Activated T-helper 1 cell treated with anti-CD3 and anti-CD28 coated beads, Interleukin-12 subunit alpha, Interleukin-12 subunit beta, Interleukin-2, Interleukin-4 antibody, amounts not matched to agents 30 ng/mL and 10 ng/mL and 1 ng/mL, durations not matched to agents 14 hours and 24 hours and 36 hours (primary cell): ENCODE data around the gene CNOT3. TPM values are rescaled to one million over a fixed set of nuclear protein-coding genes. Genes with fewer than 3 reads are reported as not detected.
"Not testable (repeated sequence)": the region's sequence is repeated elsewhere in the genome, so short reads cannot be mapped to it uniquely, and the experiment has no call there.

ENCODE experiments used
- DNase-seq: peaks from one replicate; pipeline ENCODE4 v3.0.0; 2021; ENCODE audit warnings: low spot score
- H3K27ac Mint-ChIP-seq: one replicate; pipeline ENCODE4 v1.8.0; 2021; ENCODE audit warnings: mild to moderate bottlenecking, mixed read lengths
- H3K27me3 Mint-ChIP-seq: one replicate; pipeline ENCODE4 v1.8.0; 2022; ENCODE audit warnings: mild to moderate bottlenecking, moderate library complexity, mixed read lengths; ENCODE audit not compliant: insufficient read depth
- H3K36me3 Mint-ChIP-seq: one replicate; pipeline ENCODE4 v1.8.0; 2021; ENCODE audit warnings: low read depth, mixed read lengths
- H3K4me1 Mint-ChIP-seq: one replicate; pipeline ENCODE4 v1.8.0; 2021; ENCODE audit warnings: low read depth, mixed read lengths
- H3K4me3 Mint-ChIP-seq: one replicate; pipeline ENCODE4 v1.8.0; 2021; ENCODE audit warnings: mild to moderate bottlenecking, moderate library complexity, mixed read lengths
- H3K9me3 Mint-ChIP-seq: one replicate; pipeline ENCODE4 v1.8.0; 2021; ENCODE audit warnings: mixed read lengths
- intact Hi-C: fragments of 100-400 bp; cut with micrococcal nuclease; formaldehyde crosslinking; loops from one replicate; pipeline ENCODE4 v1.15.1; 2024
- total RNA-seq: library from RNA; stranded (reverse); gene quantifications from 2 replicates; pipeline ENCODE4 v1.2.3, GENCODE V29; 2022

Gene CNOT3
- total RNA-seq, 1 donor from 2014 or later = 73.2 TPM

GRCh38 chr19:54189145-54189734 lies 51.7 kb downstream of the CNOT3 start, which contains the start of gene MBOAT7:
Gene MBOAT7, minus strand, starts transcription at chr19:54189580. Its CDS starts 1,072 bp downstream, at chr19:54188508.
- peaks cover 31% of the 10 kb centered on the region for H3K4me1 Mint-ChIP-seq
- peak within 1 kb of the TSS; percentile 100 for H3K27ac Mint-ChIP-seq
- no peaks in the 10 kb centered on the region for H3K27me3 Mint-ChIP-seq
- no peak for DNase-seq
- H3K4me3 Mint-ChIP-seq = peak within 1 kb of the TSS; percentile 97
- intact Hi-C loops = loop anchor here (1.0 kb wide), 2 partner anchors 21 to 928 kb away; partner anchors contain the start of gene PPP1R12C
- peaks cover 34% of the 10 kb centered on the region for H3K36me3 Mint-ChIP-seq
- no peaks in the 10 kb centered on the region for H3K9me3 Mint-ChIP-seq

GRCh38 chr19:54189735-54190502 lies 52.4 kb downstream of the CNOT3 start:
- intact Hi-C loops = loop anchor here (1.0 to 5.0 kb wide), 14 partner anchors 10 to 1464 kb away; partner anchors contain the start of genes CNOT3, FIZ1, LENG1 and LENG8
- Mint-ChIP-seq H3K27me3 (no peaks in the 10 kb centered on the region), H3K4me1 (peaks cover 31% of the 10 kb centered on the region), H3K27ac (peak overlapping the region; percentile 100), H3K9me3 (no peaks in the 10 kb centered on the region), H3K36me3 (peaks cover 36% of the 10 kb centered on the region), H3K4me3 (peak overlapping the region; percentile 94)
- DNase-seq = peak; percentile 100

GRCh38 chr19:54190503-54191010 lies 53.0 kb downstream of the CNOT3 start:
- peaks cover 37% of the 10 kb centered on the region for H3K36me3 Mint-ChIP-seq
- intact Hi-C loops = loop anchor here (1.0 to 5.0 kb wide), 12 partner anchors 10 to 1464 kb away; partner anchors contain the start of genes CNOT3, FIZ1, LENG1 and LENG8

GRCh38 chr19:54191011-54191810 lies 53.6 kb downstream of the CNOT3 start, which contains the start of gene TSEN34:
Gene TSEN34, plus strand, starts transcription at chr19:54191308. Its CDS starts 57 bp downstream, at chr19:54191365.
- peaks cover 39% of the 10 kb centered on the region for H3K36me3 Mint-ChIP-seq

More at GRCh38 chr19:54190503-54191010, 53.0 kb downstream of the CNOT3 start:
- DNase-seq = peak; percentile 100
- Mint-ChIP-seq H3K4me1 (peaks cover 31% of the 10 kb centered on the region), H3K27me3 (no peaks in the 10 kb centered on the region), H3K27ac (peak overlapping the region; percentile 100), H3K4me3 (peak overlapping the region; percentile 94), H3K9me3 (no peaks in the 10 kb centered on the region)

GRCh38 chr19:54191811-54192453 lies 54.4 kb downstream of the CNOT3 start:
- Mint-ChIP-seq H3K4me3 (peak overlapping the region; percentile 94), H3K4me1 (peaks cover 29% of the 10 kb centered on the region), H3K27ac (peak overlapping the region; percentile 83), H3K36me3 (peaks cover 32% of the 10 kb centered on the region), H3K27me3 (no peaks in the 10 kb centered on the region), H3K9me3 (no peaks in the 10 kb centered on the region)
- no peak for DNase-seq
- intact Hi-C loops = loop anchor here (5.0 kb wide), 1 partner anchor 325 kb away; the partner anchor contains the start of gene MYADM

More at GRCh38 chr19:54191011-54191810, 53.6 kb downstream of the CNOT3 start, which contains the start of gene TSEN34:
- intact Hi-C loops = loop anchor here (5.0 kb wide), 1 partner anchor 324 kb away; the partner anchor contains the start of gene MYADM
- H3K27ac Mint-ChIP-seq = peak within 1 kb of the TSS; percentile 100
- no peaks in the 10 kb centered on the region for H3K9me3 Mint-ChIP-seq
- H3K27me3 Mint-ChIP-seq = no peaks in the 10 kb centered on the region
- H3K4me3 Mint-ChIP-seq = peak within 1 kb of the TSS; percentile 94
- peaks cover 31% of the 10 kb centered on the region for H3K4me1 Mint-ChIP-seq
- DNase-seq = peak; percentile 85

GRCh38 chr19:54193011-54193410 lies 55.4 kb downstream of the CNOT3 start:
- no peaks in the 10 kb centered on the region for H3K9me3 Mint-ChIP-seq
- no peaks in the 10 kb centered on the region for H3K27me3 Mint-ChIP-seq
- no peak overlapping the region for H3K27ac Mint-ChIP-seq
- peaks cover 18% of the 10 kb centered on the region for H3K4me1 Mint-ChIP-seq
- H3K36me3 Mint-ChIP-seq = peaks cover 31% of the 10 kb centered on the region
- DNase-seq = no peak
- intact Hi-C loops = loop anchor here (5.0 kb wide), 1 partner anchor 326 kb away; the partner anchor contains the start of gene MYADM
- peak overlapping the region; percentile 66 for H3K4me3 Mint-ChIP-seq

- not testable (repeated sequence) for H3K9me3 Mint-ChIP-seq, H3K4me3 Mint-ChIP-seq, H3K27me3 Mint-ChIP-seq, DNase-seq, H3K27ac Mint-ChIP-seq
- Mint-ChIP-seq H3K36me3 (peaks cover 31% of the 10 kb centered on the region), H3K4me1 (peaks cover 17% of the 10 kb centered on the region)
- intact Hi-C loops = loop anchor here (5.0 kb wide), 1 partner anchor 327 kb away; the partner anchor contains the start of gene MYADM
These were observed 56.9 kb downstream of the CNOT3 start for GRCh38 chr19:54194463-54194862.

- no peaks in the 10 kb centered on the region for H3K27me3 Mint-ChIP-seq
These were observed 59.0 kb downstream of the CNOT3 start for GRCh38 chr19:54196536-54196935.

GRCh38 chr19:54197121-54197520 lies 59.6 kb downstream of the CNOT3 start:
- Mint-ChIP-seq H3K36me3 (peaks cover 40% of the 10 kb centered on the region), H3K9me3 (no peaks in the 10 kb centered on the region), H3K4me3 (no peak overlapping the region), H3K4me1 (peaks cover 20% of the 10 kb centered on the region), H3K27ac (no peak overlapping the region), H3K27me3 (no peaks in the 10 kb centered on the region)
- intact Hi-C loops = no loop called here
- DNase-seq = no peak

More at GRCh38 chr19:54196536-54196935, 59.0 kb downstream of the CNOT3 start:
- Mint-ChIP-seq H3K36me3 (peaks cover 37% of the 10 kb centered on the region), H3K9me3 (no peaks in the 10 kb centered on the region), H3K27ac (no peak overlapping the region), H3K4me1 (peaks cover 20% of the 10 kb centered on the region), H3K4me3 (no peak overlapping the region)
- no peak for DNase-seq
- intact Hi-C loops = no loop called here

GRCh38 chr19:54199401-54199800 lies 61.8 kb downstream of the CNOT3 start:
- no peaks in the 10 kb centered on the region for H3K27me3 Mint-ChIP-seq
- no peaks in the 10 kb centered on the region for H3K9me3 Mint-ChIP-seq
- DNase-seq = no peak
- intact Hi-C loops = no loop called here
- H3K27ac Mint-ChIP-seq = peak overlapping the region; percentile 62
- peaks cover 49% of the 10 kb centered on the region for H3K36me3 Mint-ChIP-seq
- peak overlapping the region; percentile 95 for H3K4me3 Mint-ChIP-seq
- peaks cover 37% of the 10 kb centered on the region for H3K4me1 Mint-ChIP-seq

GRCh38 chr19:54201172-54201701 lies 63.7 kb downstream of the CNOT3 start:
- Mint-ChIP-seq H3K27ac (peak overlapping the region; percentile 99), H3K36me3 (peaks cover 58% of the 10 kb centered on the region), H3K4me3 (peak overlapping the region; percentile 95), H3K9me3 (no peaks in the 10 kb centered on the region), H3K4me1 (peaks cover 55% of the 10 kb centered on the region), H3K27me3 (no peaks in the 10 kb centered on the region)
- intact Hi-C loops = loop anchor here (2.0 to 5.0 kb wide), 2 partner anchors 248 to 664 kb away; partner anchors contain the start of genes LENG8 and ZNF331
- DNase-seq = no peak
